Lower leg skin (tissue), 4 donors: Measurements from ENCODE around the gene ANO10. TPM values are rescaled to one million over a fixed set of nuclear protein-coding genes. Genes with fewer than 3 reads are reported as not detected.

Experiments
- DNase-seq, 2 donors: peaks; one replicate each; pipeline ENCODE4 v3.0.0-alpha.2; 2019; ENCODE audit warnings: low spot score in 2 of 2
- H3K4me3 ChIP-seq: fragments of 200-600 bp; sonication (generic); 2 replicates; pipeline ENCODE4 v1.5.1; 2017; ENCODE audit warnings: mild to moderate bottlenecking, low read depth; ENCODE audit not compliant: poor library complexity, severe bottlenecking
- CTCF ChIP-seq, 3 donors: fragments of 450-650 bp; IDR thresholded peaks; one replicate each; pipeline ENCODE4 v1.5.1; 2016; ENCODE audit warnings: antibody characterized with exemption in 3 of 3, mild to moderate bottlenecking in 3 of 3, moderate library complexity in 2 of 3
- POLR2A ChIP-seq, 2 donors: fragments of 450-650 bp; IDR thresholded peaks; one replicate each; pipeline ENCODE4 v1.6.1; 2016 to 2017; ENCODE audit warnings: antibody characterized with exemption in 2 of 2, mild to moderate bottlenecking in 1 of 2, moderate library complexity in 1 of 2
- WGBS, 2 donors: methylation state at CpG; one replicate each; pipeline ENCODE4 v1.1.5; 2018; 5-methylcytosine and 5-hydroxymethylcytosine counted together
- intact Hi-C: fragments of 100-400 bp; cut with DNase I; formaldehyde crosslinking; loops from one replicate; pipeline ENCODE4 v1.15.0; 2023; ENCODE audit warnings: low total_unique reads
- total RNA-seq, 4 donors: library from RNA; depleted of rRNA; stranded (reverse); fragments of >200 nt; gene quantifications; one replicate each; pipeline ENCODE4 v1.1.0, GENCODE V29; 2016

ANO10 gene
- total RNA-seq, 4 donors from 2014 or later: 31.6 to 41.5 (median 37.5) TPM

- no peak overlapping the region for H3K4me3 ChIP-seq
- no peak for DNase-seq
- no peak for TF ChIP-seq POLR2A (IDR thresholded peaks at IDR 0.05)
- no peak for TF ChIP-seq CTCF (IDR thresholded peaks at IDR 0.05)
- intact Hi-C loops: no loop called here
- 88 to 89% methylated on average over 3 of the region's 3 CpGs for WGBS, 2 donors
Observed at GRCh38 chr3:43531835-43532234, 90.0 kb downstream of the ANO10 start.

- TF ChIP-seq CTCF (IDR thresholded peaks at IDR 0.05): no peak
- no peak for TF ChIP-seq POLR2A (IDR thresholded peaks at IDR 0.05)
- no peak for DNase-seq
- intact Hi-C loops: no loop called here
- H3K4me3 ChIP-seq: no peak overlapping the region
Observed at GRCh38 chr3:43528498-43529099, 93.2 kb downstream of the ANO10 start.

- TF ChIP-seq POLR2A (IDR thresholded peaks at IDR 0.05) (no peak), CTCF (IDR thresholded peaks at IDR 0.05) (no peak)
- no peak overlapping the region for H3K4me3 ChIP-seq
- no peak for DNase-seq
- intact Hi-C loops: no loop called here
Observed at GRCh38 chr3:43526956-43527355, 94.9 kb downstream of the ANO10 start.

GRCh38 chr3:43525941-43526607 is 95.7 kb downstream of the ANO10 start:
- intact Hi-C loops: no loop called here
- TF ChIP-seq POLR2A (IDR thresholded peaks at IDR 0.05) (no peak), CTCF (IDR thresholded peaks at IDR 0.05) (no peak)
- WGBS, 2 donors: 93% methylated on average over 4 of the region's 4 CpGs
- H3K4me3 ChIP-seq: no peak overlapping the region
- no peak for DNase-seq

GRCh38 chr3:43525386-43525785 is 96.4 kb downstream of the ANO10 start:
- intact Hi-C loops: no loop called here
- no peak overlapping the region for H3K4me3 ChIP-seq
- 86 to 96% methylated on average over 2 of the region's 2 CpGs for WGBS, 2 donors
- TF ChIP-seq POLR2A (IDR thresholded peaks at IDR 0.05): no peak
- no peak for TF ChIP-seq CTCF (IDR thresholded peaks at IDR 0.05)
- DNase-seq: no peak
